ENCODE data around the gene FGFR1OP2. TPM values are rescaled to one million over a fixed set of nuclear protein-coding genes. Genes with fewer than 3 reads are reported as not detected.
A peak's percentile ranks its signal among the peaks of the same experiment; 100 is the strongest.

The FGFR1OP2 gene
- total RNA-seq, 1 donor from 2014 or later = 12.7 TPM

GRCh38 chr12:27000961-27001360 is 62.7 kb downstream of the FGFR1OP2 start:
- ATAC-seq (no peak), DNase-seq (ENCODE audit: low spot score) (no peak)

GRCh38 chr12:27001663-27002062 is 63.4 kb downstream of the FGFR1OP2 start:
- ATAC-seq = no peak
- no peak for DNase-seq (ENCODE audit: low spot score)

GRCh38 chr12:27002141-27002540 is 63.9 kb downstream of the FGFR1OP2 start:
- no peak for ATAC-seq
- DNase-seq (ENCODE audit: low spot score) = no peak

- ATAC-seq = no peak
Measured at GRCh38 chr12:27003421-27004381, 65.4 kb downstream of the FGFR1OP2 start.

GRCh38 chr12:27005495-27005894 is 67.2 kb downstream of the FGFR1OP2 start:
- DNase-seq (ENCODE audit: low spot score) = no peak
- ATAC-seq = no peak

More at GRCh38 chr12:27003421-27004381, 65.4 kb downstream of the FGFR1OP2 start:
- no peak for DNase-seq (ENCODE audit: low spot score)

GRCh38 chr12:27006797-27007467 is 68.7 kb downstream of the FGFR1OP2 start:
- peak; percentile 81 for ATAC-seq

GRCh38 chr12:27008081-27008480 is 69.8 kb downstream of the FGFR1OP2 start:
- ATAC-seq (no peak), DNase-seq (ENCODE audit: low spot score) (no peak)

More at GRCh38 chr12:27006797-27007467, 68.7 kb downstream of the FGFR1OP2 start:
- no peak for DNase-seq (ENCODE audit: low spot score)

- DNase-seq (ENCODE audit: low spot score) (no peak), ATAC-seq (no peak)
Measured at GRCh38 chr12:27009881-27010301, 71.6 kb downstream of the FGFR1OP2 start.

GRCh38 chr12:27012239-27012981 is 74.1 kb downstream of the FGFR1OP2 start:
- ATAC-seq (peak; percentile 20), DNase-seq (ENCODE audit: low spot score) (no peak)

GRCh38 chr12:27012982-27013255 is 74.6 kb downstream of the FGFR1OP2 start:
- ATAC-seq (no peak), DNase-seq (ENCODE audit: low spot score) (no peak)

GRCh38 chr12:27013611-27014084 is 75.4 kb downstream of the FGFR1OP2 start:
- DNase-seq (ENCODE audit: low spot score) (no peak), ATAC-seq (peak; percentile 46)

GRCh38 chr12:27014085-27014858 is 76.0 kb downstream of the FGFR1OP2 start, which contains the start of gene TM7SF3:
TM7SF3 (minus strand) TSS chr12:27014384; CDS start chr12:27014168, 216 bp downstream.
- peak; percentile 96 for DNase-seq (ENCODE audit: low spot score)
- peak; percentile 94 for ATAC-seq

- ATAC-seq = peak; percentile 20
- DNase-seq (ENCODE audit: low spot score) = no peak
Measured at GRCh38 chr12:27014859-27015729, 76.8 kb downstream of the FGFR1OP2 start.

GRCh38 chr12:27015730-27016076 is 77.4 kb downstream of the FGFR1OP2 start:
- no peak for ATAC-seq
- DNase-seq (ENCODE audit: low spot score) = no peak

Other genes with a start within 250 kb of the FGFR1OP2 start
- gene ITPR2, start 105.3 kb upstream of the FGFR1OP2 start, total RNA-seq = 62.4 TPM
- gene INTS13, start 489 bp upstream of the FGFR1OP2 start, total RNA-seq = 5.5 TPM
- 51.1 TPM for gene TM7SF3, start 75.9 kb downstream of the FGFR1OP2 start, total RNA-seq
- 19.3 TPM for gene MED21, start 84.1 kb downstream of the FGFR1OP2 start, total RNA-seq
- gene C12orf71, start 144.1 kb downstream of the FGFR1OP2 start, total RNA-seq = not detected

Measured in left lobe of liver (tissue), 2 donors.